GM12872 (cell line): ENCODE data around the gene DUS2.

Experiments used
- CTCF ChIP-seq: IDR thresholded peaks from 3 replicates; pipeline ENCODE4 v1.5.1; 2011; ENCODE audit warnings: low read depth, mild to moderate bottlenecking, low read length, moderate library complexity; ENCODE audit not compliant: insufficient read depth

Gene DUS2

GRCh38 chr16:68087688-68088087, 64.6 kb downstream of the DUS2 start:
- no peak for TF ChIP-seq CTCF

- TF ChIP-seq CTCF: no peak
Observed at GRCh38 chr16:68088130-68088972, 65.3 kb downstream of the DUS2 start.

GRCh38 chr16:68089067-68089466, 66.0 kb downstream of the DUS2 start:
- no peak for TF ChIP-seq CTCF

- no peak for TF ChIP-seq CTCF
Observed at GRCh38 chr16:68090130-68090529, 67.0 kb downstream of the DUS2 start.

- no peak for TF ChIP-seq CTCF
Observed at GRCh38 chr16:68090533-68090932, 67.4 kb downstream of the DUS2 start.

GRCh38 chr16:68091380-68092261, 68.5 kb downstream of the DUS2 start:
- TF ChIP-seq CTCF: no peak
